PC-3 (cell line): ENCODE measurements around the gene APCDD1.

Experiments used
- EZH2phosphoT487 ChIP-seq: fragments of 300-600 bp; sonication (generic); IDR thresholded peaks from 2 replicates; pipeline ENCODE4 v1.6.1; 2018; ENCODE audit warnings: mild to moderate bottlenecking, antibody characterized with exemption, low read length, borderline replicate concordance
- TF ChIP-seq, protein P1 (sequence below): fragments of 300-600 bp; sonication (generic); conservative IDR thresholded peaks from 2 replicates; pipeline ENCODE4 v1.5.1; 2017; ENCODE audit warnings: antibody characterized with exemption, low read depth, mild to moderate bottlenecking, low read length

DNA sequence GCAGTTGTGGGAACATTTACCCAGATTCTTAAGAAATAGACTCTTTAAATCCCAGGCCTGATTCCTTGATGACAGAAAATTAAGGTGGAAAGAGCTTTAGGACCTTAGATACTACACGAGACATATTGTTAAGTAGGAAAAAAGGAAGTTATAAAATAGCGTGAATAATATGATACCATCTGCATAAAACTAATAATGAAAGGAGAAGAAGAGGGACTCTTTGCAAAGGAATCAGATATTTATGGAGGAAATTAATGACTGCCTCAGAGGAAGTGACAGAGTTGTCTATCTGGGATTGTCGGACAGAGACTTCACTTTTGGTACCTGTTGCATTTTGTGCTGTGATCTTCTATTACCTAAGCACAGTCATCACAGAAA lies 20.8 kb downstream of the APCDD1 start:
- TF ChIP-seq, protein P1, sequence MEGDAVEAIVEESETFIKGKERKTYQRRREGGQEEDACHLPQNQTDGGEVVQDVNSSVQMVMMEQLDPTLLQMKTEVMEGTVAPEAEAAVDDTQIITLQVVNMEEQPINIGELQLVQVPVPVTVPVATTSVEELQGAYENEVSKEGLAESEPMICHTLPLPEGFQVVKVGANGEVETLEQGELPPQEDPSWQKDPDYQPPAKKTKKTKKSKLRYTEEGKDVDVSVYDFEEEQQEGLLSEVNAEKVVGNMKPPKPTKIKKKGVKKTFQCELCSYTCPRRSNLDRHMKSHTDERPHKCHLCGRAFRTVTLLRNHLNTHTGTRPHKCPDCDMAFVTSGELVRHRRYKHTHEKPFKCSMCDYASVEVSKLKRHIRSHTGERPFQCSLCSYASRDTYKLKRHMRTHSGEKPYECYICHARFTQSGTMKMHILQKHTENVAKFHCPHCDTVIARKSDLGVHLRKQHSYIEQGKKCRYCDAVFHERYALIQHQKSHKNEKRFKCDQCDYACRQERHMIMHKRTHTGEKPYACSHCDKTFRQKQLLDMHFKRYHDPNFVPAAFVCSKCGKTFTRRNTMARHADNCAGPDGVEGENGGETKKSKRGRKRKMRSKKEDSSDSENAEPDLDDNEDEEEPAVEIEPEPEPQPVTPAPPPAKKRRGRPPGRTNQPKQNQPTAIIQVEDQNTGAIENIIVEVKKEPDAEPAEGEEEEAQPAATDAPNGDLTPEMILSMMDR = no peak
- no peak for TF ChIP-seq EZH2phosphoT487
